GM23248 (cell line): ENCODE data around the gene AHRR.

Source experiments
- EZH2 ChIP-seq: fragments of 200-600 bp; sonication (generic); IDR thresholded peaks from 2 replicates; pipeline ENCODE4 v1.6.1; 2018; ENCODE audit warnings: antibody characterized with exemption, mild to moderate bottlenecking; ENCODE audit not compliant: insufficient read depth, poor library complexity, severe bottlenecking
- EZH2phosphoT487 ChIP-seq: fragments of 200-600 bp; sonication (generic); IDR thresholded peaks from 2 replicates; pipeline ENCODE4 v1.6.1; 2018; ENCODE audit warnings: antibody characterized with exemption, moderate library complexity, mild to moderate bottlenecking, low read depth; ENCODE audit not compliant: insufficient read depth

- TF ChIP-seq EZH2, result no peak
- no peak for TF ChIP-seq EZH2phosphoT487
Measured at GRCh38 chr5:432928-433791, 111.6 kb downstream of the AHRR start.
